Mammary epithelial cell (primary cell): ENCODE results near the gene TMEM229B.
"Not testable (repeated sequence)": the region's sequence is repeated elsewhere in the genome, so short reads cannot be mapped to it uniquely, and the experiment has no call there.

Experiments
- EZH2 ChIP-seq: IDR thresholded peaks from 2 replicates; pipeline ENCODE4 v1.6.1; 2012; ENCODE audit warnings: low read length, inconsistent platforms, borderline replicate concordance
- TF ChIP-seq, protein P1 (sequence below), 2 donors: IDR thresholded peaks in 1 of 2; conservative IDR thresholded peaks in 1 of 2; 2 replicates each; pipeline ENCODE4 v1.5.1; 2011 to 2012; ENCODE audit warnings: inconsistent platforms in 2 of 2, low read length in 2 of 2, mild to moderate bottlenecking in 2 of 2, control low read depth in 1 of 2, low read depth in 1 of 2; ENCODE audit not compliant: insufficient read depth in 1 of 2; ENCODE audit errors: extremely low read depth in 1 of 2

DNA sequence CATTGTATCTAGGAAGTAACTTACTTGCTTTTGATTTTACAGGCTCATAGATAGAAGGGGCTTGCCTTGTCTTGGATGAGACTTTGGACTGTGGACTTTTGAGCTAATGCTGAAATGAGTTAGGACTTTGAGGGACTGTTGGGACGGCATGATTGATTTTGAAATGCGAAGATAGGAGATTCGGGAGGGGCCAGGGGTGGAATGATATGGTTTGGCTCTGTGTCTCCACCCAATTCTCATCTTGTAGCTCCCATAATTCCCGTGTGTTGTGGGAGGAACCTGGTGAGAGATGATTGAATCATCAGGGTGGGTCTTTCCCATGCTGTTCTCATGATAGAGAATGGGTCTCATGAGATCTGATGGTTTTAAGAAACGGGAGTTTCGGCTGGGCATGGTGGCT lies 36.9 kb downstream of the TMEM229B start:
- TF ChIP-seq, protein P1, sequence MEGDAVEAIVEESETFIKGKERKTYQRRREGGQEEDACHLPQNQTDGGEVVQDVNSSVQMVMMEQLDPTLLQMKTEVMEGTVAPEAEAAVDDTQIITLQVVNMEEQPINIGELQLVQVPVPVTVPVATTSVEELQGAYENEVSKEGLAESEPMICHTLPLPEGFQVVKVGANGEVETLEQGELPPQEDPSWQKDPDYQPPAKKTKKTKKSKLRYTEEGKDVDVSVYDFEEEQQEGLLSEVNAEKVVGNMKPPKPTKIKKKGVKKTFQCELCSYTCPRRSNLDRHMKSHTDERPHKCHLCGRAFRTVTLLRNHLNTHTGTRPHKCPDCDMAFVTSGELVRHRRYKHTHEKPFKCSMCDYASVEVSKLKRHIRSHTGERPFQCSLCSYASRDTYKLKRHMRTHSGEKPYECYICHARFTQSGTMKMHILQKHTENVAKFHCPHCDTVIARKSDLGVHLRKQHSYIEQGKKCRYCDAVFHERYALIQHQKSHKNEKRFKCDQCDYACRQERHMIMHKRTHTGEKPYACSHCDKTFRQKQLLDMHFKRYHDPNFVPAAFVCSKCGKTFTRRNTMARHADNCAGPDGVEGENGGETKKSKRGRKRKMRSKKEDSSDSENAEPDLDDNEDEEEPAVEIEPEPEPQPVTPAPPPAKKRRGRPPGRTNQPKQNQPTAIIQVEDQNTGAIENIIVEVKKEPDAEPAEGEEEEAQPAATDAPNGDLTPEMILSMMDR (conservative IDR thresholded peaks at IDR 0.05 in 1 of 2, IDR thresholded peaks at IDR 0.05 in 1 of 2; ENCODE audit: extremely low read depth in 1 of 2, insufficient read depth in 1 of 2, low read depth in 1 of 2, low read length in 2 of 2), result not testable (repeated sequence)
- TF ChIP-seq EZH2, result not testable (repeated sequence)
